NOMO-1 (cell line): Measurements from ENCODE around the gene KRT84.

Source experiments
- DNase-seq, 2 experiments: peaks; one replicate each; lab custom pipeline; 2025; ENCODE audit not compliant: unreplicated experiment in 2 of 2; lab: John Stamatoyannopoulos, UW

Gene KRT84

DNA sequence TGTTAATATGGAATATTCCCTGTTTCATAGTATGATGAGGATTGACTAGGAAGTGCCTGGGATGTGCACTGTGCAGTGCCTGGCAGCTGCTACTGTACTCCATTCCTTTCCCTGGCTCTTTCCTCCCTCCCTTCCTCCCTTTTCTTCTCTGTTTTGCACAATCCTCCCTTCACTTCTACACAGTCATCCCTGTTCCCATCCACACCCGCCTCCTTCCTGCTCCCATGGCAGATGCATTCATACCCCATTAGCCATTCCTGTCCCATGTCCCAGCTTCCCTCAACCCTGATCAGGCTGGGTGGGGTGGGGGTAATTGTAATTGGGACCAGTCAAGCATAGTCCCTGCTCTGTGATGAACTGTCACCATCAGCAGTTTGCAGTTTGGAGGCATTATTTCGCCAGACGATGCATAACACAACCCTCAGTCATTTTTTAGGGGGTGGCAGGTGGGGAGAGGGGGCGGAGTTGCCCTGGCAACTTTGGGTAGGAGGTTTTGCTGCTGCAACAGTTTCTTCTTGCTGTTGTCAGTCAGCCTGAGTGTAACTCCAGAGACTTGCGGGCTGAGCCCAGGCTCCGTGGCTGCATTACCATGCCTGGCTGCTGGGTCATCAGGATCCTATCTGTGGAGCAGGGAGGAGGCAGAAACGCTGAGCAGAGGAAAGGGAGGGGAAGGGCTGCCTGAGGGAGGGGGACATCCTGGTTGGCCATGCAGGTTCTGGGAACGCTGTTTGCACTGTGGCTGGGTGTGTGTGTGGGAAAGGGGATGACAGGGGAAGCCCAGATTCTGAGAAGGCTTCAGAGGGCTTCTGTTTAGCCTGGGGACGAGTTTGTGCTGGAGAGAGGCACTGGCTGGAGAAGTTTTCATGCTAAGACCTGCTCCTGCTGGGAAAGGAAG lies 4.1 kb upstream of the KRT84 start:
- DNase-seq, result no peak

GRCh38 chr12:52387859-52388258 lies 2.4 kb upstream of the KRT84 start:
- no peak for DNase-seq

GRCh38 chr12:52383331-52383730 lies 2.1 kb downstream of the KRT84 start:
- DNase-seq, result no peak

DNA sequence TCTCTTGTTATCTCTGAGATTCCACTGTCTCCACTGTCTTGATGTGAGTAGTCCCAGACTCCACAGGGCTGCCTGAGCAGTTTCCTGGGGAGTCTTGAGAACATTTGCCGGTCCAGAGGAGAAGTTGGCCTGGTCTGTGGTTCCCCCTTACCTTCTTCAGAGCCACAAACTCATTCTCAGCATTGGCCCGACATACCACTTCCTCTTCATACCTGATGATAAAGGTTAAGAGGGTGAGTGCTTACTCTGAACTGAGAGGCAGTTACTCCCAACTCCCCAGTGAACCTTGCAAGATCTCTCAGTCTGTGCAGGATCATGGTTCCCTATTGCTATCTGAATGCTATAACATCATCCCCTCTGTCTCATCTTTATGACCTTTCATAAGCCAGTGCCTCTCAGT lies 2.6 kb downstream of the KRT84 start:
- DNase-seq, result no peak

GRCh38 chr12:52381206-52381605 lies 4.2 kb downstream of the KRT84 start:
- no peak for DNase-seq

- no peak for DNase-seq
Measured at GRCh38 chr12:52380271-52380694, 5.2 kb downstream of the KRT84 start.

DNA sequence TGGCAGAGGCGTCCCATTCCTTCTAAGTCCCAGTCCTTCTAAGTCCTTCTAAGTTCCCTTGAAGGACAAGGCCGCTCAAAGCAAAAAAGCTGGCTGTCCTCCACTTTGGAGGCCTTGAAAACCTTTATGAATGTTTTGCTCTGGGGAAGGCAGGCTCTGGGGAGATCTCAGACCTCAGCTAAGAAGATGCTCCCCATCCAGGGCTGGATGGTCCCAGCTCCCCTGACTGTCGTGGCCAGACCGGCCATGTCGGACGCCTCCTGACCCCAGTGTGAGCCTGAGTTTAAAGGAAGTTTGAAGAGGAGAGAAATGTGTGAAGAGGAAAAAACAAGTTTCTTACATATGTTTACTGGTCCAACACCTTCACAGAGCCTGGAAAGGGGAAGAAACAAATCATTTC lies 5.9 kb downstream of the KRT84 start:
- DNase-seq, result no peak

DNA sequence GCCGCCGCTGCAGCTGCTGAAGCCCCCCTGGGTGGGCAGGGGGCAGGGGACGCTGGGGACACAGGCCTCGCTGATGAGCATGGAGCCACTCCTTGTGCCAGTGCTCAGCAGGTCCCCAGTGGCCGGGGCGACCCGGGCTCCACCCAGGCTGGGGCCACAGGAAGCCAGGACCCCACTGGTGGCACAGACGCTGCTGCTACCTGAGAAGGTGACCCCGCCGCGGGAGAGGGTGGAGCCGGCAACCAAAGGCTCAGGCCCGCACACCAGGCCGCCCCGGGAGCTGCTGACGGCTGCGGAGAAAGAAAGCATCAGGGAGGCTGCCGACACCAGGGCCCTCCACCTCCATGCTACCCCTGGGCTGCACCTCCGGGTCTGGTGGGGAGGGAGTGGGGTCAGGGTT lies 7.4 kb downstream of the KRT84 start:
- DNase-seq, result no peak

- DNase-seq, result no peak
Measured at GRCh38 chr12:52377266-52377665, 8.2 kb downstream of the KRT84 start.

DNA sequence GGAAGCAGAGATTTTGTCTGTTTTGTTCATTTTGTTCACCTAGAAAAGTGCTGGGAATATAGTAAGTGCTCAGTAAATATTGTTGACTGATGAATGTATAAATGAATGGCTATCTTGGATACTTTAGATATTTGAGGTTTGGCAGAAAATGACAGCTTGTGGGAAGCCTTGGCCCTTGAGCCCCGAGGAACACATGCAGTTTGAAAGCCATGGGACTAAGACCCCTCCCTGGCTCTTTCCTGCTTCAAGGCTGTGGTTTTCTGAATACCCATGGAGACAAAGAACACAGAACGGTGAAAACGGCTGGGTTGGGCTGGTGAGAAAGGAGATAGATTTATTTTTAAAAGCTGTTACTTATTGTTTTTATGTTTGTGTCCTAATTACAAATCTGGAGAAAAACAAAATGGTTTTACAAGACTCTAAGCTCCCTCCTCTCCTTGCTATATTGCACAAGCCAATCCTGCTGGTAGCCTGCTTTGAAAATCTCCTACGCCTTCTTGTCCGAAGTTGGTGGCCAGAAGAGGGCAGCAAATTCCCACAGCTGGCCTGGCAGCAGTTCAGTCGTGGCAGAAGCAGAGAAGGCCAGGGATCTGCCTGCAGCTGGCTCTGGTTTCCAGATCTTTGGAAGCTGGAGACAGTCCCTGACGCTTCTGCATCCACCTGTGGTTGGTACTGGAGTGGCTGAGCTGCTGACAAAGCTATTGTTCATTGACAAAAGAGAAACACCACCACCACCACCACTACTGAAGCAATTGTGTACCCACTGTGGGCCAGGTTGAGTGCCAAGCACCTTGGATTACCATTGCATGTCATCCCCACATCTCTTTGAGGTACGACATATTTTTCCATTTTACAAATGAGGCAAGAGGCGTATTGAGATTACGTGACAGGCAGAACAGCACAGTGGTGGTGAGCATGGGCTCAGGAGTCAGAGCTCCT lies 13.0 kb downstream of the KRT84 start:
- peak; percentile 56 to 66 for DNase-seq

DNA sequence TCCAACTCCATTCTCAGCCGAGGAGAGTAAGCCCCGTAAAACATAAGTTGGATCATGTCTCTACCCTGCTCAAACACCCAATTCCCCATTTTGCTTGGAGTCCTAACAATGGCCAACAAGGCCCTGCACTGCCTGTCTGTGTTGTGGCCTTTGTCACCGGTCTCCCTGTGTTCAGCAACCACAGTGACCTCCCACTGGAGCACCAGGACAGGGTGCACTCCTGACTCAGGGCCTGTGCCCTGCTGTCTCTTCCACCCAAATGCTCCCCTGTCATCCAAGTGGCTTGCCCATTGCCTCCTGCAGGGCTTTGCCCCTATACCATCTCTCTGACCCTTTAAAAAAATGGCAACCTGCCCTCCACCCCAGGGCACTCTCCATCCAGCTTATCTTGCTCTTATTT lies 13.7 kb downstream of the KRT84 start:
- DNase-seq, result no peak

GRCh38 chr12:52370926-52371608 lies 14.4 kb downstream of the KRT84 start:
- DNase-seq, result no peak

DNA sequence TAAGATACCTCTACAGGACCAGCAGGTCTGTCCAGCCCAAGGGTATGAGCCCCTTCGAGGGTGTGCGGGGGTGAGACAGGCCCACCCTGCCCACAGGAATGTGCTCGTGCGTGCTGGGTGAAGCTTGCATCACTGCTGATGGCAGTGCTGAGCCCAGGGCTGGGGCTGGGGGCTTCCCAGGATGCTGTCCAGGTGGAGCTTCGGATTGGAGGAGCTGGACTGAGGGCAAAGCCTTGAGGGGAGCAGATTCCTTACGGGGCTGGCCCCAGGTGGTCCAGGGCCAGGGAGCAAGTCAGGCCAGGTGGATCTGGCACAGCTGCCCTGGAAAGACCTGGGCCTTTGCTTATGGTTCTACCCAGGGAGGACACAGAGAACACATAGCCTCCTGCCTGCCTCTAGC lies 15.6 kb downstream of the KRT84 start:
- no peak for DNase-seq

DNA sequence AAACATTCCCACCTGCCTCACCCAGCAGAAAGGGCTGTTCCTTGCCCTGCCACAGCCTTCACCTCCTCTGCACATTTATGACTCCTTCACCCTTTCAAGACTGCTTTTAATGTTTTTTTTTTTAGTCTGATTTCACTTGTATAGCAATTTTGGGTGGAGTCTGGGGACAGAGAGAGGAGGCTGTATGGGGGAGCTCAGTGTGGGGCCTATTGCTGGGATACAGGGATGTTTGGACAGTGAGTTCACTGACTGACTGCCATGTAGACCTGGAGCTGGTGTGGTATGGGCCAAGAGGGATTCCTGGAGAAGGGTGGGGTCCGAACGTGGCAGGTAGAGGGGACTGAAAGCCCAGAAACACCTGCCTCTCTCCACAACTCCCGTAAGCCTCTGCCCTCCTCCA lies 16.2 kb downstream of the KRT84 start:
- no peak for DNase-seq

- DNase-seq, result no peak
Measured at GRCh38 chr12:52368508-52368907, 16.9 kb downstream of the KRT84 start.

DNA sequence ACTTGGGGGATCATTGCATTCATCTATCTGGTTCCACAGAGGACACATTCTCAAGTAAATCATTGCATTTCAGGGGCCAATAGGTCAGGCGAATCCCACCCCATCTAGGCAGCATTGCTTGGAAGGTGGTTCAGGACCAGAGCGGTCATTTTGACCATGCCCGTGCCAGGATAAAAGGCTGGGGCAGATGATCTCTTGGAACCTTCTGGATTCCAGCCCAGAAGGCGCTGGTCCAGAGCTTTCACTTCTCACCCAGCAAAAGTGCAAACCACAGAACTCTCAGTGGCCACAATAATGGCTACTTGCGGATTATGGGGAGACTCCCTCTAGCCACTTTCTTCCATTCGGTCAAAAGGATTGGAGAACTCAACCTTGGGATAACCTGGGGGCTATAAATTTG lies 17.6 kb downstream of the KRT84 start:
- DNase-seq, result no peak

DNA sequence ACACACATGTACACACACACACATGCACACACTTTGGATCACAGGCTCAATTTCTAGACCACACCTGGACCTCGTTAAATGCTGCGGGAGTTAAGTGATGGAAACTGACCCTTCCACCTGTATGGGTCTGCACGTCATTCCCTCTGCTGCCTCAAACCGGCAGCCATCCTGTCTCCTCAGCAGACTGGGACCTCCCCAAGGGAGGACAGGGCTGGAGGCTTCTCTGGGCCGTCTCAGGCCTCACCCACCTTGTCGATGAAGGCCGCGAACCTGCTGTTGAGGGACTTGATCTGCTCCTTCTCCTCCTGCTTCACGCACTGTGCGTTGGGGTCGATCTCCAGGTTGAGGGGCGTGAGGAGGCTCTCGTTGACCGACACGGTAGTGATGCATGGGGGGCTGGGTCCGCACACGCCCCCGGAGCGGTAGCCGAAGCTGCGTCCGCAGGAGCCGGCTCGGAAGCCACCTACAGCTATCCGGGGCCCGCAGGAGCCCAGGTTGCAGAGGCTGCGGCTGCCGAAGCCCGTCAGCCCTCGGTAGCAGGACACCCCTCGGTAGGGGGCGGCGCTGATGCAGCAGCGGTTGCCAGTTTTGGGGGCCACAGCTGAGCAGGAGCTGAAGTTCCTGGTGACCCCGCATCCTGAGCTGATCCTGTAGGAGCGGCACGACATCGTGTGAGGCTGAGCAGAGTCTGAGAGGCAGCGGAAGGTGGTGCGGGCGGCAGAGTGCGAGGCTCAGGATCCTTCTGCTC lies 18.5 kb downstream of the KRT84 start, which contains the start of gene KRT85:
TSS of gene KRT85 (minus strand) at position 744 of the 748 bp plus-strand sequence. CDS start at position 668, 76 bp downstream.
- DNase-seq, result no peak

- DNase-seq, result no peak
Measured at GRCh38 chr12:52364901-52365489, 20.5 kb downstream of the KRT84 start.

DNA sequence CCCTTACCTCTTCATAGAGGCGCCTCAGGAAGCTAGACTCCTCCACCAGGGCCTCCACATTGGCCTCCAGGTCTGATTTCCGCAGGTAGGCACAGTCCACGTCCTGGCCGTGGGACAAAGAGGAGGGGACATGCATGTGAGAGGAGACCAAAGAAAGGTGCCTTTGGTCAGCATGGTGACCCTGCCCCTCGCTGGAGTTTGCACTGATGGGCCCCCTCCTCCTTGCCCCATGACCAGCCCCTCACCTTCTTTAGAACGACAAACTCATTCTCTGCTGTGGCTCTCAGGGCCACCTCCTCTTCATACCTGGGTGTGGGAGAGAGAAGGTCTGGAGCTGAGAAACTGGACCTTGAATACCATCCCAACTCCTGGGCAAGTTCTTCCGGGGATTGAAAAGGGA lies 21.4 kb downstream of the KRT84 start:
- no peak for DNase-seq

- DNase-seq, result no peak
Measured at GRCh38 chr12:52363111-52363679, 22.3 kb downstream of the KRT84 start.
